GM19351 (cell line): ENCODE measurements around the gene ANKRD7.
"Not testable (repeated sequence)": the region's sequence is repeated elsewhere in the genome, so short reads cannot be mapped to it uniquely, and the experiment has no call there.

Experiments used
- ATAC-seq: cut with Tn5 transposase; IDR thresholded peaks from one replicate; pipeline ENCODE4 v1.9.1; 2021; ENCODE audit warnings: mild to moderate bottlenecking, moderate library complexity; ENCODE audit not compliant: unreplicated experiment

ANKRD7 gene

GRCh38 chr7:118233799-118234198 is 9.3 kb downstream of the ANKRD7 start:
- ATAC-seq, result no peak

GRCh38 chr7:118239014-118239413 is 14.5 kb downstream of the ANKRD7 start:
- ATAC-seq, result no peak

- not testable (repeated sequence) for ATAC-seq
Observed at GRCh38 chr7:118240320-118240719, 15.8 kb downstream of the ANKRD7 start.

- ATAC-seq, result peak; percentile 31
Observed at GRCh38 chr7:118243695-118244094, 19.2 kb downstream of the ANKRD7 start.

- ATAC-seq, result peak; percentile 86
Observed at GRCh38 chr7:118245267-118246040, 20.9 kb downstream of the ANKRD7 start.

GRCh38 chr7:118250860-118251494 is 26.5 kb downstream of the ANKRD7 start:
- no peak for ATAC-seq

- peak; percentile 78 for ATAC-seq
Observed at GRCh38 chr7:118252087-118252486, 27.6 kb downstream of the ANKRD7 start.

GRCh38 chr7:118259115-118259514 is 34.6 kb downstream of the ANKRD7 start:
- ATAC-seq, result no peak

- no peak for ATAC-seq
Observed at GRCh38 chr7:118264836-118265235, 40.3 kb downstream of the ANKRD7 start.

GRCh38 chr7:118280319-118281012 is 56.0 kb downstream of the ANKRD7 start:
- no peak for ATAC-seq

GRCh38 chr7:118281196-118281595 is 56.7 kb downstream of the ANKRD7 start:
- no peak for ATAC-seq

GRCh38 chr7:118285358-118285757 is 60.9 kb downstream of the ANKRD7 start:
- ATAC-seq, result no peak

- ATAC-seq, result no peak
Observed at GRCh38 chr7:118286131-118286530, 61.6 kb downstream of the ANKRD7 start.

- peak; percentile 84 for ATAC-seq
Observed at GRCh38 chr7:118288098-118288497, 63.6 kb downstream of the ANKRD7 start.

GRCh38 chr7:118289476-118289875 is 65.0 kb downstream of the ANKRD7 start:
- ATAC-seq, result no peak
